Measurements from ENCODE around the gene DUOX1. TPM values are rescaled to one million over a fixed set of nuclear protein-coding genes. Genes with fewer than 3 reads are reported as not detected.
"Not testable (repeated sequence)": the region's sequence is repeated elsewhere in the genome, so short reads cannot be mapped to it uniquely, and the experiment has no call there.

The DUOX1 gene
- total RNA-seq, 1 experiment from 2014 or later, result not detected

- in situ Hi-C loops (cut with HindIII; ENCODE audit: low pct_unique_long_range_greater_than_20kb, low sequenced_read_pairs), result no loop called here
- no peak for DNase-seq (ENCODE audit: low read depth, low spot score)
Observed at GRCh38 chr15:45134046-45134445, 4.3 kb downstream of the DUOX1 start.

- DNase-seq (ENCODE audit: low read depth, low spot score), result no peak
- in situ Hi-C loops (cut with HindIII; ENCODE audit: low pct_unique_long_range_greater_than_20kb, low sequenced_read_pairs), result no loop called here
Observed at GRCh38 chr15:45134682-45135604, 5.1 kb downstream of the DUOX1 start.

DNA sequence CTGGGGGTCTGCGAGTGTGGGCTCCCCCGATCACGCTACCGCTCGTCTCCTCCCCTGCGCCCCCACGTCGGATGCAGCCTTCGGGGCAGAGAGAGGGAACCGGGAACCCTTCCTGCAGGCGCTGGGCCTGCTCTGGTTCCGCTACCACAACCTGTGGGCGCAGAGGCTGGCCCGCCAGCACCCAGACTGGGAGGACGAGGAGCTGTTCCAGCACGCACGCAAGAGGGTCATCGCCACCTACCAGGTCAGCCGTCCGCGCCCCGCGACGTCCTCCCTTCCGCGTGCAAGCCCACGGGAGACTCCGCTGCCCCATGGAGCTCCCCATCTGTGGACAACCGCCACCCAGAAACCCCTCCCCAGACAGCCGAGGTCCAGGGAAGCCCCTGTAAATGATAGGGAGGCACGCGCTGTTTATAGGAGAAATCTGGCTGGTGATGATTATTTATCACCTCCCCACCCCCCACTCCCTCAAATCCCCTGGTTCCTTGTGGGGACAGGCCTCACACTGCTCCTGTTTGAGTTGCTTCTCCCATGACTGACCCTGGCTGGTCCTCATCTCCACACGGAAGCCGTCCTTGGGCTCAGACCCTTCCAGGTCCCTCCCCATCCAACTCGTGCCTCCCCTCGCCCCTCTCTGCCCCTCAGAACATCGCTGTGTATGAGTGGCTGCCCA is 6.0 kb downstream of the DUOX1 start:
- DNase-seq (ENCODE audit: low read depth, low spot score); in situ Hi-C loops (cut with HindIII; ENCODE audit: low pct_unique_long_range_greater_than_20kb, low sequenced_read_pairs): not testable (repeated sequence)

- in situ Hi-C loops (cut with HindIII; ENCODE audit: low pct_unique_long_range_greater_than_20kb, low sequenced_read_pairs), result no loop called here
- no peak for DNase-seq (ENCODE audit: low read depth, low spot score)
Observed at GRCh38 chr15:45136378-45136764, 6.6 kb downstream of the DUOX1 start.

DNA sequence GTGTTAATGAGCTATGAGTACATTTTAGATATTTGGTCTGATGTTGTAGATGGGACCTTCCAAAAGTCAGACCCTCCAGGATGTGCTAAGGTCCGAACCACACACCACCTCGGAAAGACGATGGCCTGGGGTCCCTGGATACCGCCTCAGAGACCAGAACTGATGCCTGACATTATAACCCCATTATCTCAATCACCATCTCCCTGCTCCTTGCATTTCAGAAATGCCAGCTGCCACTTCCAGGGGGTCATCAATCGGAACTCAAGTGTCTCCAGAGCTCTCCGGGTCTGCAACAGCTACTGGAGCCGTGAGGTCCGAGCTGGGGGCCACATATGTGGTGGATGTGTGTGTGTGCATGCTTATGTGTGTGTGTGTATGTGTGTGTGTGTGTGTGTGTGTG is 7.9 kb downstream of the DUOX1 start:
- in situ Hi-C loops (cut with HindIII; ENCODE audit: low pct_unique_long_range_greater_than_20kb, low sequenced_read_pairs), result no loop called here
- no peak for DNase-seq (ENCODE audit: low read depth, low spot score)

- in situ Hi-C loops (cut with HindIII; ENCODE audit: low pct_unique_long_range_greater_than_20kb, low sequenced_read_pairs), result no loop called here
- no peak for DNase-seq (ENCODE audit: low read depth, low spot score)
Observed at GRCh38 chr15:45138814-45139765, 9.3 kb downstream of the DUOX1 start.

DNA sequence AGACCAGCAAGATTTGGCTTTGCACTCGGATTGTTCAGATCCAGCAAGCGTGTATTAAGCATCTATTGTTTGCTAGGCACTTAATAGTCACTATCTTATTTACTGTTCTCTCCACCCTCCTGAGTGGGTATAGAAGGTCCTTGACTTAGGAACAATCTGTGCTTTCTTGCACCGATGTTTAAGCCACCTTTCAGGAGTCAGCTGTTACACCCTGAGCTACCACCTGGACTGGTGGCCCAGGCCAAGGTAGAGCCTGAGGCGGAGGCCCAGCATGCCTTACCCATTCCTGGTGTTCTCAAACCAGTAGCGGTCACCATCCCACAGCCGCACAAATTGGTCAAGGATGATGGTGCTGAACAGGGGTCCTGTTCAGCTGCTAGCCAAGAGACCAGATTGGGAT is 10.0 kb downstream of the DUOX1 start:
- no peak for DNase-seq (ENCODE audit: low read depth, low spot score)
- in situ Hi-C loops (cut with HindIII; ENCODE audit: low pct_unique_long_range_greater_than_20kb, low sequenced_read_pairs), result no loop called here

- no peak for DNase-seq (ENCODE audit: low read depth, low spot score)
- in situ Hi-C loops (cut with HindIII; ENCODE audit: low pct_unique_long_range_greater_than_20kb, low sequenced_read_pairs), result no loop called here
Observed at GRCh38 chr15:45140557-45141250, 10.9 kb downstream of the DUOX1 start.

DNA sequence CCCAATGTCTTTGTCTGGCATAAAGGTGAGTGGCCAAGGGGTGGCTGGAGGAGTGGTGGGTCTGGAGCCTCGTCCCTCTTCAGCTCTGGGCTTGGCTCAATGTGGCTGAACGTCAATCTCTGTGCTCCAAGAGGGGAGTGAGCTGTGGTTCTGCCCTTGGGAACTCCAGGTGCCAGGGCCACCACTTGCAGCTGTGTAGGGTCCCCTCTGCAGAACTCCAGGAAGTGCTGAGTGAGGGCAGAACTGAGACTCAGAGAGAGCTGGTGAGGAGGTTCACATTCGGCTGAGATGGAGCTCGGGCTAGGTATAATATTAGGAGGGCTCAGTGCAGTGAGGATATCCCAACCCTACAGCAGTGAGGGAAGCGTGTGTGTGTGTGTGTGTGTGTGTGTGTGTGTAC is 11.6 kb downstream of the DUOX1 start:
- in situ Hi-C loops (cut with HindIII; ENCODE audit: low pct_unique_long_range_greater_than_20kb, low sequenced_read_pairs), result no loop called here
- DNase-seq (ENCODE audit: low read depth, low spot score), result no peak

- no peak for DNase-seq (ENCODE audit: low read depth, low spot score)
- in situ Hi-C loops (cut with HindIII; ENCODE audit: low pct_unique_long_range_greater_than_20kb, low sequenced_read_pairs), result no loop called here
Observed at GRCh38 chr15:45143056-45143455, 13.3 kb downstream of the DUOX1 start.

GRCh38 chr15:45143946-45144345 is 14.2 kb downstream of the DUOX1 start:
- in situ Hi-C loops (cut with HindIII; ENCODE audit: low pct_unique_long_range_greater_than_20kb, low sequenced_read_pairs), result no loop called here
- DNase-seq (ENCODE audit: low read depth, low spot score), result no peak

- no peak for DNase-seq (ENCODE audit: low read depth, low spot score)
- in situ Hi-C loops (cut with HindIII; ENCODE audit: low pct_unique_long_range_greater_than_20kb, low sequenced_read_pairs), result no loop called here
Observed at GRCh38 chr15:45144775-45145174, 15.0 kb downstream of the DUOX1 start.

- in situ Hi-C loops (cut with HindIII; ENCODE audit: low pct_unique_long_range_greater_than_20kb, low sequenced_read_pairs), result no loop called here
- no peak for DNase-seq (ENCODE audit: low read depth, low spot score)
Observed at GRCh38 chr15:45146405-45146804, 16.6 kb downstream of the DUOX1 start.

- DNase-seq (ENCODE audit: low read depth, low spot score), result no peak
- in situ Hi-C loops (cut with HindIII; ENCODE audit: low pct_unique_long_range_greater_than_20kb, low sequenced_read_pairs), result no loop called here
Observed at GRCh38 chr15:45147606-45148005, 17.8 kb downstream of the DUOX1 start.

DNA sequence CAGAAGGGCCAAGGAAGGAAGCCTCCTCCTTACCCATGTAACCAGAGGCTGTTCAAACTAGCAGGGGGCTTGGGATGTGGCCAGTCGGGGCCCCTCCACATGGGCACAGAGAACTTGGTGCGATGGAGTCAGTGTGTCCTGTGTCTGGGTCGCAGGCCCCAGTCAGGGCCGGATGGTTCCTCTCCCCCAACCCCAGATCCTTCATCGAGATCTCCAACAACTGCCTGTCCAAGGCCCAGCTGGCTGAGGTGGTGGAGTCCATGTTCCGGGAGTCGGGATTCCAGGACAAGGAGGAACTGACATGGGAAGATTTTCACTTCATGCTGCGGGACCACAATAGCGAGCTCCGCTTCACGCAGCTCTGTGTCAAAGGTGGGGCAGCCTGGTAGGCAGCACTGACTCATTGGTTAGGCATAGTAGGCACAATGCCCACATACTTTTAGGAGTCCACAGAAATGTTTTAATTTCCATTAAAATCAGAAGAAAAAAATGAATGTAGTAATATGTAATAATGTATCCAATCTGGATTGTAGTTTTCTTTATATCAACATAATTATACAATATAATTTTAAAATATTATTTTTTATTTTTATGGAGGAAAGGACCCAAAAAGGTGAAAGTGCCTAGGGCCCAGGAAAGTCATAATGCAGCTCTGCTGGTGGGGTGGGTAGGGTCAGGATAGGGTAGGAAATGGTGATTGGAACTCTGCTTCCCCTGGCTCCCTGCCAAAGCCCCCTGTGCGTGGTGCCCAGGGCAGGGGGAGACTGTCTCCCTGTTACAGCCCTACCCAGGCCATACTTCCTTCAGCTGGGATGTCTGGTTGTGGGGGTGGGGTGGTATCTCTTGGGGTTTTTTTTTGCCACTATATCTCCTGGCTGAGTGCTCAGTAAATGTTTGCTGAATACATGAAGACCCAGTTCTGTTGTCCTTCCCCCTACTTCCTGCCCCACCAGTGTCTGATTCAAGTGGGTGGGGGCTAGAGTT is 18.6 kb downstream of the DUOX1 start:
- in situ Hi-C loops (cut with HindIII; ENCODE audit: low pct_unique_long_range_greater_than_20kb, low sequenced_read_pairs), result no loop called here
- DNase-seq (ENCODE audit: low read depth, low spot score), result no peak

DNA sequence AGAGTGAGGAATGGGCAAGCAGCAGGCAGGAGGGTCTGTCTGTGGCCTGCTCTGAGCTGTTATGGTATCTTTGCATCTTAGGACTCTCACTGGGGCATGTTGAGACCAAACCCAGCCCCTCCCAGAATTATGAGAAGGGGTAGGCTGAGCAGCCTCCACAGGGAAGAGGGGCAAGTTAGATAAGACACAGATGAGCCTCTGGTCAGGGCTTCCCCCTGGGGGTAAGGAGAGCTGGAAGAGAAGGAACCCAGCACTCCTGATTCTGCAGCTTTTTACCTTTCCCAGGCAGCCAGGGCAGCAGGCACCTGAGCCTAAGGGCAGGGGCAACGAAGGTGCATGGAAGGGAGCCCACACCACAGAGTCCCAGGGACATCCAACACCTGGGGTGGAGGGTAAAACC is 19.3 kb downstream of the DUOX1 start:
- no peak for DNase-seq (ENCODE audit: low read depth, low spot score)
- in situ Hi-C loops (cut with HindIII; ENCODE audit: low pct_unique_long_range_greater_than_20kb, low sequenced_read_pairs), result no loop called here

Measured in SK-MEL-5 (cell line).